Tibial nerve (tissue), 4 donors: ENCODE measurements around the gene PSAPL1.

ENCODE experiments used
- EP300 ChIP-seq, 2 donors: sonication (generic); formaldehyde crosslinking; IDR thresholded peaks; one replicate each; pipeline ENCODE4 v1.6.1; 2017; ENCODE audit warnings: antibody characterized with exemption in 2 of 2, mild to moderate bottlenecking in 1 of 2
- POLR2A ChIP-seq, 2 donors: fragments of 450-650 bp; IDR thresholded peaks; one replicate each; pipeline ENCODE4 v1.6.1; 2017; ENCODE audit warnings: antibody characterized with exemption in 2 of 2, mild to moderate bottlenecking in 2 of 2, moderate library complexity in 2 of 2
- TF ChIP-seq, protein P1 (sequence below), 5 experiments: fragments of 200-600 bp in 3 of 5; fragments of 450-650 bp in 2 of 5; sonication (generic) in 3 of 5; IDR thresholded peaks; one replicate each; pipeline ENCODE4 v1.5.1; 2016 to 2019; ENCODE audit warnings: antibody characterized with exemption in 5 of 5, mild to moderate bottlenecking in 3 of 5, moderate library complexity in 2 of 5

GRCh38 chr4:7473081-7473480 lies 38.4 kb upstream of the PSAPL1 start:
- TF ChIP-seq, protein P1, sequence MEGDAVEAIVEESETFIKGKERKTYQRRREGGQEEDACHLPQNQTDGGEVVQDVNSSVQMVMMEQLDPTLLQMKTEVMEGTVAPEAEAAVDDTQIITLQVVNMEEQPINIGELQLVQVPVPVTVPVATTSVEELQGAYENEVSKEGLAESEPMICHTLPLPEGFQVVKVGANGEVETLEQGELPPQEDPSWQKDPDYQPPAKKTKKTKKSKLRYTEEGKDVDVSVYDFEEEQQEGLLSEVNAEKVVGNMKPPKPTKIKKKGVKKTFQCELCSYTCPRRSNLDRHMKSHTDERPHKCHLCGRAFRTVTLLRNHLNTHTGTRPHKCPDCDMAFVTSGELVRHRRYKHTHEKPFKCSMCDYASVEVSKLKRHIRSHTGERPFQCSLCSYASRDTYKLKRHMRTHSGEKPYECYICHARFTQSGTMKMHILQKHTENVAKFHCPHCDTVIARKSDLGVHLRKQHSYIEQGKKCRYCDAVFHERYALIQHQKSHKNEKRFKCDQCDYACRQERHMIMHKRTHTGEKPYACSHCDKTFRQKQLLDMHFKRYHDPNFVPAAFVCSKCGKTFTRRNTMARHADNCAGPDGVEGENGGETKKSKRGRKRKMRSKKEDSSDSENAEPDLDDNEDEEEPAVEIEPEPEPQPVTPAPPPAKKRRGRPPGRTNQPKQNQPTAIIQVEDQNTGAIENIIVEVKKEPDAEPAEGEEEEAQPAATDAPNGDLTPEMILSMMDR (IDR thresholded peaks at IDR 0.05), result no peak
- TF ChIP-seq EP300 (IDR thresholded peaks at IDR 0.05), result no peak
- TF ChIP-seq POLR2A (IDR thresholded peaks at IDR 0.05), result no peak
